ENCODE results near the gene OLFML3.

- TF ChIP-seq ZNF610 (tag by site-specific recombination; IDR thresholded peaks at IDR 0.05; ENCODE audit: borderline replicate concordance) (no peak), ZNF660 (tag by site-specific recombination; IDR thresholded peaks at IDR 0.05) (no peak), CTCF (tag by site-specific recombination; IDR thresholded peaks at IDR 0.05) (no peak), ZNF449 (tag by site-specific recombination; IDR thresholded peaks at IDR 0.05) (no peak), ZNF184 (tag by site-specific recombination; IDR thresholded peaks at IDR 0.05) (no peak), ATF2 (tag by site-specific recombination; IDR thresholded peaks at IDR 0.05; ENCODE audit: low read depth) (no peak), ZNF785 (tag by site-specific recombination; IDR thresholded peaks at IDR 0.05) (no peak), TCF7L2 (IDR thresholded peaks at IDR 0.05; ENCODE audit: borderline replicate concordance, low read depth, low read length) (peak; percentile 68), ZNF140 (tag by site-specific recombination; IDR thresholded peaks at IDR 0.05) (no peak), ZNF48 (tag by site-specific recombination; IDR thresholded peaks at IDR 0.05) (no peak), ZNF423 (tag by site-specific recombination; IDR thresholded peaks at IDR 0.05) (no peak), ZBTB7A (tag by site-specific recombination; IDR thresholded peaks at IDR 0.05; ENCODE audit: low read depth) (no peak), REST (tag by site-specific recombination; IDR thresholded peaks at IDR 0.05) (no peak), ZFP41 (tag by site-specific recombination; IDR thresholded peaks at IDR 0.05; ENCODE audit: borderline replicate concordance) (no peak)
These were observed 32.4 kb upstream of the OLFML3 start for GRCh38 chr1:113946678-113947387.

Data from HEK293 (cell line).